T-helper 2 cell treated with Interferon-gamma antibody and Interleukin-4, amounts not matched to agents 100 ng/mL and 5 ng/mL, for 36 hours (primary cell): ENCODE results near the gene PPP1R12B. TPM values are rescaled to one million over a fixed set of nuclear protein-coding genes. Genes with fewer than 3 reads are reported as not detected.
"Not testable (repeated sequence)": the region's sequence is repeated elsewhere in the genome, so short reads cannot be mapped to it uniquely, and the experiment has no call there.

Experiments
- intact Hi-C: fragments of 100-400 bp; cut with micrococcal nuclease; formaldehyde crosslinking; loops from one replicate; pipeline ENCODE4 v1.15.1; 2023
- total RNA-seq: library from RNA; stranded (reverse); gene quantifications from 2 replicates; pipeline ENCODE4 v1.2.3, GENCODE V29; 2022

Gene PPP1R12B
- total RNA-seq, 1 donor from 2014 or later, result 20.4 TPM

DNA sequence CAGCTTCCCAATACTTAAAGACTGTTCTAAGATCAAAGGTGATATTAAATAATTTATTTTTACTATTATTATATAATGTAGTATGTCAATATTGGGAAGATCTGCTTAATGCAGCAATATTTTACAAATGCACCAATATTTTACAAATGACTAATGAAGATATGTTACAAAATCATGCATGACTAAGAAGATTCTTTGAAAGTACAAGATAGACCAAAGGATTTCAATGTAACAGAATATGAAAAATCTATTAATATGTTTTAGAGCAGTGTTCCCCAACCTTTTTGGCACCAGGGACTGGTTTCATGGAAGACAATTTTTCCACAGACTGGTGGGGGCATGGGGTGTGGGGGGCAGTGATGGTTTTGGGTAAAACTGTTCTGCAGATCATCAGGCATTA lies 132.1 kb downstream of the PPP1R12B start:
- intact Hi-C loops, result not testable (repeated sequence)

DNA sequence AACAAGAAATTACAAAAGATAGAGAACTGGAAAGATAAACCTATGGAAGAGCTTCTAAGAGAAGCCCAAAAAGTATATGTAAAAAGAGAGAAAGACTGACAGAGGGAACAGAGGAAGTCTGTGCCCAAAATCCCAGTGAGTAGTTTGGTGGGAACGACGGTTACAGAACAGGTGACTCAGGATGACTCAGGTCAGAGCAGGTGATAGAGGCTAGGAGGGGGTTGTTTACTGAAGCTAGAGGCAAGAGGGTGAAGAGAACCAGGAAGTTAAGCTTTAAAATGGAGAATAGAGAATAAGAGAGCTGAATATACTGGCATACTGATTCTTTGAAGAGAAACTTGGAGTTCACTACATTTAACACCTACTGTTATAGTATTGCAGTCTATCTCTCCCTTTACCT lies 134.9 kb downstream of the PPP1R12B start:
- intact Hi-C loops, result not testable (repeated sequence)

DNA sequence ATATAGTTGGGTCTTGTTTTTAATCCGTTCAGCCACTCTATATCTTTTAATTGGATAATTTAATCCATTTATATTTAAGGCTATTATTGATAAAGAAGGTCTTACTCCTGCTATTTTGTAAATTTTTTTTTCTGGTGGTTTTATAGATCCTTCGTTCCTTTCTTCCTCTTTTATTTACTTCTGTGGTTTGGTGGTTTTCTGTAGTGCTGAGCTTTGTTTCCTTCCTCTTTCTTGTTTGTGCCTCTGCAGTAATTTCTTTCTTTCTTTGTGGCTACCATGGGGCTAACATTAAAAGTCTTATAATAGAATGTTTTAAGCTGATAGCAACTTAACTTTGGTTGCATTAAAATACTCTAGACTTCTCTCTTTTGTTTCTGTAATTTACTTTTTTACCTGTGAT lies 135.5 kb downstream of the PPP1R12B start:
- intact Hi-C loops, result not testable (repeated sequence)

DNA sequence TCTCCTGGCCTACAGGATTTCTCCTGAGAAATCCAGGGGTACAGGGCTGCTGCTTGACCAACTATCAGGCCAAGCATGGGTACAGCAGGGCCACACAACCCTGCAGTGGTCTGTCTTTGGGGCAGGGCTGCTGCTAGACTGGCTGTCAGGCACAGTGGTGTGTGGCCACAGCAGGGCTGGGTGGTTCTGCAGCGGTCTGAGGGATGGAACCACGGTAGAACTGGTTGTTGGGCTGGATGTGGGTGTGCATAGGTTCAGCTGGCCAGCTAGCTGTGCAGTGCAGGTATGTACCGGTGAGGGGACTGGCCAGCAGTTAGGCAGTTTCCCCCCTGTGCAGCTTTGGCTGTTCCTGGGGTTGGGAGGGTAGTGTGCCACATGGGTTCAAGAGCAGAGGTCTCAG lies 136.3 kb downstream of the PPP1R12B start:
- intact Hi-C loops, result not testable (repeated sequence)

DNA sequence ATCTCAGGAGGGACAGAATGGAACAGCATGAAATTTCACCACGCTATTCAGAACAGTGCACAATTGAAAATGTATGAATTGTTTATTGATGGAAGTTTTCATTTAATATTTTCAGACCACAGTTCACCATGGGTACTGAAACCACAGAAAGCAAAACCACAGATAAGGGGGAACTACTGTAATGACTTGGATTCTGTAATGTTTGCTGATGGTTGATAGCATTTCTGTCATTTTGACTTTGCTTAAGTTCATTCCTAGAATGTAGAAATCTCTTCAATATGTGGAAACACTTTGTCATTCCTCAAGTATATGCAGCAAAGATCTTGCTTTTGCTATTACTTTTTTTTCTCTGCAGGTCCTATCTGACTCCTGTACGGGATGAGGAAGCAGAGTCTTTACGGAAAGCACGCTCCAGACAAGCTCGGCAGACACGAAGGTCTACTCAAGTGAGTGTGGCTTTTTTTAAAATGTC lies 139.7 kb downstream of the PPP1R12B start:
- intact Hi-C loops, result not testable (repeated sequence)

DNA sequence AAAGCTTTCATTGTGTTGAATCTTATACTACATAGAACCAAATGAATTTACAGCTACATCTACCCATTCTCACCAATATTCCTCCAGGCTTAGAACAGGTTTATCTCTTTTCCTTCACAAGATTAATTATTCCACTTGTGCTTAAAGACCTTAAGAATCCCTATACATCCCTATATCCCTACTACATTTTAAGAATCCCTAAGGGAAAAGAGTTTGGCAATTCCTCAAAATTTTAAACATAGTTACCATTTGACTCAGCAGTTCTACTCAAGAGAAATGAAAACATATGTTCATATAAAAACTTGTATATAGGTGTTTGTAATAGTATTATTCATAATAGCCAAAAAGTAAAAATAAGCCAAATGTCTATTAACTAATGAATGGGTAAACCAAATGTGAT lies 140.6 kb downstream of the PPP1R12B start:
- intact Hi-C loops, result not testable (repeated sequence)

DNA sequence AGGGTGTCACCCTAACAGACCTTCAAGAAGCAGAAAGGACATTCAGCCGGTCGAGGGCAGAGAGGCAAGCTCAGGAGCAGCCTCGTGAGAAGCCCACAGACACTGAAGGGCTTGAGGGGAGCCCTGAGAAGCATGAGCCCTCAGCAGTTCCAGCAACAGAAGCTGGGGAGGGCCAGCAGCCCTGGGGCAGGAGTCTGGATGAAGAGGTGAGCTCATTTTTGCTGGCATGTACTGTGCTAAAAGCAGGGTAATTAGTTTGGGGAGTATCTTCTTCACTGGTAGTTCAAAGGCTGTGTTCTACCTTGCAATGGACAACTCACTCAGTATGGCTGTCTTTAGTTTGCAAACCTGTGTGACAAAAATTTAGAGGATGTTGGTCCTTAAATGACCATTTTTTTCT lies 144.6 kb downstream of the PPP1R12B start:
- intact Hi-C loops, result not testable (repeated sequence)

DNA sequence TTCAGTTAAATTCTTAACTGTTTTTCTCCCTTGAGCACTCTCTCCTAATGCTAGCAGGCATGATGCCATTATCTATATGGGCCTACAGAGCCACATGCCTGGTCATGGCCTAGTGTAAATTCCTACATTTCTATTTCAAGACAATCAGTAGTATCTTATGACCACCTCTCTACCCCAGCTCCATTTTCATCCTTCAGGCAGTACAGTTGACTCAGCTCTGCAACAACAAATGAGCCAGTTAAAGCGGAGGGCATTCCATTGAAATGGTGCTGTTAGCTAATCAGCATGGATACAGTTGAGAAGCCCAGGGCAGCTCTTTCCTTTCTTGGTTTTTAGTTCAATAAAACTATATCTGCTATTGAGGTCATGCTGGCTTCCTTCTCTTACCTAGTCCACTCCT lies 150.0 kb downstream of the PPP1R12B start:
- intact Hi-C loops, result no loop called here

DNA sequence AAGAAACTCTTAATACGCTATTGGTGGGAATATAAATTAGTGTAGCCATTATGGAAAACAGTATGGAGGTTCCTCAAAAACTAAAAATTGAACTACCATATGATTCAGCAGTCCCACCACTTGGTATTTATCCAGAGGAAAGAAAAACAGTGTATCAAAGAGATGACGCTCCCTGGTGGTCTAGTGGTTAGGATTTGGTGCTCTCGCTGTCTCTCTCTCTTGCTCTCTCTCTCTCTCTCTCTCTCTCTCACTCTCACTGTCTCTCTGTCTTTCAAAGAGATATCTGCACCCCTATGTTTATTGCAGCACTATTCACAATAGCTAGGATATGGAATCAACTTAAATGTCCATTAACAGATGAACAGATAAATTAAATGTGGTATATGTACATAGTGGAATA lies 151.5 kb downstream of the PPP1R12B start:
- intact Hi-C loops, result not testable (repeated sequence)

DNA sequence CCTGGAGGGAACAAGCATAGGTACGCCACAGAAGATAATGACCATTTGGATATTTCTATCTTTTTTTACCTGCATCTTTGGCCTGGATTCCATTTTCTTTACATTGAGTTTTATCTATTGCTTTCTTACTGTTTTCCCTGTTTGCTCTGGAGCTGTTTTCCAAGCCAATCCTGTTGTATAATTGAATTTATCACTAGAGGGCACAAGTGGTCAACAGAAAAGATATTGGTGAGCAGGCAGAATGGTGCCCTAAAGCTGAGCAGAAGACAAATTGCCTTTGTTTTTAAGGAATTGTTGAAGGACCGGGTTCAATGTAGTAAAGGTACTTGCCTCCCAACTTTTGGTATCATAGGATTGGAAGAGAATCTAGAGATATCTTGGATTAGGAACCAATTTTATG lies 152.8 kb downstream of the PPP1R12B start:
- intact Hi-C loops, result no loop called here

DNA sequence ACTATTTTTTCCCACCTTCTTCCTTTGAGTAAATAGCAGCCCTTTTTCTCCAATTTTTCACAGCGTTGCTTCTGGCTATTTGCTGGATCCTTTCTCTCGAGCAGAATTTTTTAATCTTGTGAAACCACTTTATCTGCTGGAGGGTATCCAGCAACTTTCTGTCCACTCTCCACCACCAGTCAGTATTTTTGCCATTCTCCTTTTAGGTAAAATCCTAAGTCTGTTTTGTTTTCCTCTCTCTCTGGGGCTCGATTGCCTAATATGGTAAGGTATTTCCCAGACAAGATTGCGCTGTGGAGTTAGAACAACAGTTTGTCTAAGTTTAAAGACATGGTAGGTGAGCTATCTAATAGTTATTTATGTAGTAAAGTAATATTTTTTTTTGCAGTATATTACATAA lies 156.9 kb downstream of the PPP1R12B start:
- intact Hi-C loops, result no loop called here

DNA sequence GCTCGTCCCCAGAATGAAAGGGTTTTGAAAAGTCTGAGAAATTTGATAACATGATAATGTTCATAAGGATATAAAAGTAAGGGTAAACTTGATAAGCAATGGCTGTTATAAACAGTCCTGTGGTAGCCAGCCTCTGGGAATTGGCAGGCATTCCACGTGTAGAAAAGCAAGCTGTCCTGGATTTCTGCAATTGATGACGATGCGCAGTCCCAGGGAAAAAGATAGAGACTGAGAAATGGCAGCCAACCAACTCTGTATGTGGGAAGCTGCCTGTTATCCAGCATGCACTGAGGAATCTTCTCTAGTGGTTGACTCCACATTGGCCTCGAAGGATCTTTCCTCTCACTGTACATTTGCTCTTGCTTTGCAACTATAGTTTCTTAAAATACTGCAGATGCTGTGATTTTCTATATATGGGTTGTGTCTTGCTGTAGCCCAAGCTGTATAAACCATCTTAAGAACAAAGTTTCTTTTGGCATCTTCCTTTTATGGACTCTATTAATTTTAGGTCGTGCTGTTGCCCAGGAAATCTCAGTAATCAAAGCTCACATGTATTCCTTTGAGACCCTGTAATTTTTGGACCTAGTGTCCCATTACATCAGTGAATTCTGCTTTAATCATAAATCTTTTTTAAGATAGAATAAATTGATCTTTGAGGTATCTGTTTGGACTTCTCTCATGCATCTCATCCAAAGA lies 157.5 kb downstream of the PPP1R12B start:
- intact Hi-C loops, result not testable (repeated sequence)

DNA sequence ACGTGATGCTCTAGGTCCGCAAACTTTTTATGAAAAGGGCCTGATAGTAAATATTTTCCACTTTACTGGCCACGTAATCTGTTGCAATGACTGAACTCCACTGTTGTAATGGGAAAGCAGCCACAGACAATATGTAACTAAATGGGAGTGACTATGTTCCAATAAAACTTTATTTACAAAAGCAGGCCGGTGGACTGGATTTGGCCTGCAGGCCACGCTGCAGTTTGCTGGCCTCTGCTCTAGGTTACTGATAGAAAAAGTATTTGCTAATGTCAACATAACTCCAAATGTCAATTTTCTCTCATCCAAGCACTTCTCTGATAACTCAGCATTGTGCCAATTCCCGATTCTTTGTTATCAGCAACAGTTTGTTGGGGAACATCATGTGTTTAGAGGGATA lies 160.4 kb downstream of the PPP1R12B start:
- intact Hi-C loops, result not testable (repeated sequence)

DNA sequence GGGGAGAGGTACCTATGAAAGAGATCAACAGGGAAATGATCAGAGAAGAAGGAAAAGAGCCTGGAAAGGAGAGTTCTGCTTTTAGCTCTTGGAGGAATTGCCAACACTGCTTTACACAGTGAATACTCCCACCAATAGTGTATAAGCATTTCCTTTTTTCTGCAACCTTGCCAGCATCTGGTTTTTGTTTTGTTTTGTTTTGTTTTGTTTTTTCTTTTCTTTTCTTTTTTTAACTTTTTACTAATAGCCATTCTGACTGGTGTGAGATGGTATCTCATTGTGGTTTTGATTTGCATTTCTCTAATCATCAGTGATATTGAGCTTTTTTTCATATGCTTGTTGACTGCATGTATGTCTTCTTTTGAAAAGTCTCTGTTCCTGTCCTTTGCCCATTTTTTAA lies 165.4 kb downstream of the PPP1R12B start:
- intact Hi-C loops, result not testable (repeated sequence)

DNA sequence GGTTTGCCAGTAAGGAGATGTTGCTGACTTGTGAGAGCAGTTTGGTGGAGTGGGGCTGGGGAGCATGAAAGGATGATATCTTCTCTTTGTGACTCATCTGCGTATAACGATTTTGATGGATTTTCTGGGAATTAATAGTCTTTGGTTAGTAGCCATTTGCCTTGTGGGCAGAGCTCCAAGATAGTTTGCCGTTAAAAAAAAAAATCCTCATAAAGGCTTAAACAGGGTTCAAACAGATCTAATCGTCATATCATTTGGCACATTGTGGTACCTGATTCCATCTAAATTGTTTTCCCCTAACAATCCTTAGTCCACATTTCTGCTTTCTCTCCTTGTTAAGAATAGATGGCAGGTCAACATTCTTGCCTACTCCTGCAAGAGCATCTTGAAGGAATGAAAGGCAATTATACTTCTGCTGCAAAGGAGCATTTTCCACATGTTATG lies 168.0 kb downstream of the PPP1R12B start:
- intact Hi-C loops, result no loop called here

DNA sequence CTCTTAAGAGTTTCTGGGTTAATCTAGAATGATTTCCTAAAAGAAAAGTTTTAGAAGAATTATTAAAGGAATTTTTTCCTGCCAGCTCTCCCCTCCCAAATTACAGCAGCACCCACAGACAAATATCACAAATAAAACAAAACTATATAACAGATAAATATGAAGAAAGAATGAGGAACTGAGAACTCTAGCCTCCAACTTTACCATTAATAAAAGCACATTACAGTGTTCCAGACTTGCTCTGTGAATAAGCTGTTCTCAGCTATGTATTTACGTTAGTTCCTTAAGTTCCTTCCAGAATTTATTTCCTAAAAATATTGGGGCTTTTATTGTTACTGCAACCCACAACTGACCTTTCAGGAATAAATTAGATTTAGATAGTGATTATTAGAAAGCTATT lies 168.6 kb downstream of the PPP1R12B start:
- intact Hi-C loops, result not testable (repeated sequence)

DNA sequence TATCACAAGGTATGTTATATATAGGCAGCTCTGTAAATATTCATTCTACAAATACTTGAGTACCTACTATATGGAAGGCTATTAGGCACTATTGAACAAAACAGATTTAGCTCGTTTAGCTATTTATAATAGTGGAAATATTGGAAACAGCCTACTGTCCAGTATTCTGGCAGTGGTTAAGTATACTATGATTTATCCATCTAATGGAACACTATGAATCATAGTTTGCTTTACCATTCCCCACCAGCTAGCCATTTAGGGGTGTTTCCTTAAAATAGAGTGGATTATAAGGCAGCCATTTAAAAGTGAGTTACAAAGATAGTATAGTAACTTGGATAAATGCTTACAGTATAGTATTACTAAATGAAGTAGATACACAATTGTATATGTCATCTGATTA lies 169.7 kb downstream of the PPP1R12B start:
- intact Hi-C loops, result not testable (repeated sequence)

DNA sequence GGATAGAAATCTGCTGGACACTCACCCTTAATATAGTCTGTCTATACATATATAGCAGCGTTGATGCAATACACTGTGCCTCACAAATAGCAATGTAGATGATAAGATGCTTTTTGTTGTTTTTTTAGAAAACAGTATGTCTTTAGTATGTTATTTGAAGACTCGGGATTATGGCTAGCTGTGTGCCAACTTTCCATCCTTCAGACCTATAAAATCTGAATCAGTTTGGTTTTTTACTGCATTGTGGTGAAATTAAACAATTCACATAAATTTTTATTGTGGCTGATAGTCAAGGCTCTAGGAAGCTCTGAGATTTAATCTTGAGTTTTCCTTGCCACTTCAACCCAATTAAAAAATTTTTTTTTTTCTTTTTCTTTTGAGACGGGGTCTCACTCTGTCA lies 170.4 kb downstream of the PPP1R12B start:
- intact Hi-C loops, result not testable (repeated sequence)

DNA sequence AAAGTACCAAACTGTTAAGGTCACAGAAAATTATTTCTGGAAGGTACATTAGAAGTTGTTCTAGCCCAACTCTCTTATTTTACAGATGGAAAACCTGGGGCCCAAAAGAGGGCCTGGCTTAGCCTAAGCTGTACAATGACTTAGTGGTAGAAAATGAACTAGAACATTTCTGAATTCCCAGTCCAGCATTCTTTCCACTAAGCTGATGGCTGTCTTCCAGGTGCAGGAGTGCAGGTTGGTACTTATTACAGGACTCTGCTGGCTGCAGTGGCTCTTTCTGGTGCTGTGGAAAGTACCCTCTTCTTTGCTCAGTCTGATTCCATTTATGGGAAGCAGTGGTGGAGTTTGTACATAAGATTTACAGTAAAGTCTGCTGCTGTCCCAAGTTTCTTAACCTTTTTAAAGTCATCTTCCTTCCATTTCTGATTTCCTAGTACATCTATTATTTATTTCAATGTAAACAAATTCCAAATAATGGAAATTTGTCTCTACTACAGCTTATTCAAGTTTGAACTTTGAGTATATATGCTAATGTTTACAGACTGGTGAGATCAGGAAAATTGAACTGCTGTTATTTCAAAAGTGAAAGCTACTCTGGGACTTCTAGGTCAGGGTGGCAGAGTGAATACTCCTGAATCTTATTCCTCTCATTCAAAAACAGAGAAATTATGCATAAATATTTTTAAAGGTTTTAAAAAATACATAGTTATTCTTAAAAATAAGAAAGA lies 171.8 kb downstream of the PPP1R12B start:
- intact Hi-C loops, result not testable (repeated sequence)

DNA sequence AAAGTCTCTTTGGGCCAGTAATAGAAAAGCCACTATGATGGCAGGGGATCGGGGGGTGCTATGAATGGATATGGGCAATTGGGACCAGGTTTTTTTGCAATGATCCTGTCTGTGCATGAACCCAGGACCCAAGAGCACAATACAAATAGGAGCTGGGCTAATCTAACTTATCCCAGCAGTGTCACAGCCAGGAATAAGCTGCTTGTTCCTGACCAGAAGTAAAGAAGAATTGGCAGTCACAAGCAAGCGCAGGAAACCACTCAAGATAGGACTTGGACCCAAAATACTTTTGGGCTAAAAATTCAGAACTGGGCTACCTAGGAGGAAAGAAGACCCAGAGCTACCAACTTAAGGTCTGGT lies 172.3 kb downstream of the PPP1R12B start:
- intact Hi-C loops, result not testable (repeated sequence)

DNA sequence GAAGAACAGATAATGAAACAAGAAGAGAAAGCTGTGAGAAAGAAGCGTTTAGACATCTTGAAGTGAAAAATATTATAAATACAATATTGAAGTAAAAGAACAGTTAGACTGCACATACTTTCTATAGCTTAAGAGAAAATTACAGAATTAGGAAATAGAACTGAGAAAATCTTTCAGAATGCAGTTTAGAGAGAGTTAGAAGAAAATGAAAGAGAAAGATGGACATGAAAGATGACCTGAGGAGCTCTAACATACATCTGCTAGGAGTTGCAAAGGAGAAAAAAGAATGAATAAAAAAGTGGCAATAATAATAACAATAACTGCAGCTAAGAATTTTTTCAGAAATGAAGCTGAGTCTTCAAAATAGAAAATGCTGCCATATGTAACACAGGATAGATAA lies 173.0 kb downstream of the PPP1R12B start:
- intact Hi-C loops, result not testable (repeated sequence)

DNA sequence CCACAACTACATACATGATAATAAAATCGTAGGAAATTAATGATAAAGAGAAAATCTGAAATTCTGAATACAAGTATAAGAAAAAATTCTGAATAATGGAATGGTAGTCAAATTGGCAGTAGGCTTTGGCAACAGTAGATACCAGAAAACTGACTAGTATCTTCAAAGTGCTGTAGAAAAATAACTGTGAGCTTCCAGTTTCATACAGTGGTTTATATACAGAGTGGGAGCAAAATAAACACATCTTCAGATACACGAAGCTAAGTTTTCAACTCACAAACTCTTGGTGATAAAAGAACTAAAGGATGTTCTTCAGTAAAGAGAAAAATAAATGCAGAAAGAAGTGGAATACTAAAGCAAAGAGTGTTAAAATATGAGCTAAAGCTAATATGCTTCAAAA lies 173.4 kb downstream of the PPP1R12B start:
- intact Hi-C loops, result no loop called here

DNA sequence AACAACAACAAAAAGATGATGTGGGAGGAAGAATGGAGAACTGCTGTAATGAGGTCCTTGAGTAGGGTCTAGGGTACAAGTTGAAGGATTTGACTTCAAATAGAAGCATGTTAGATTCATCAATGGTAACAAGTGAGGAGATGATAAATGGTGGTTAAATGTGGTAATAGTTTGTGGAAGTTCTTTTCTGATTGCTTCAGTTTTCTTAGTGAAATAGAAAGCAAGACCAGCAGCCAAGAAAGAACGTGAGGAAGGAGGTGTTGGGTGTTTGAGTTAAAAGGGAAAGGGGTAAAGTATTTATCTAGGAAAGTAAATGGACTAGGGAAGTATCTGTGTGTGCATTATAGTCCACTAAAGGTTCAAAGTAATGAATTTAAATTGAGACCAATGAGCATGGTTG lies 177.6 kb downstream of the PPP1R12B start:
- intact Hi-C loops, result not testable (repeated sequence)
